HG02798 (cell line): Measurements from ENCODE around the gene MYB.
"Not testable (repeated sequence)": the region's sequence is repeated elsewhere in the genome, so short reads cannot be mapped to it uniquely, and the experiment has no call there.

Experiments used
- ATAC-seq: cut with Tn5 transposase; IDR thresholded peaks from one replicate; pipeline ENCODE4 v1.9.1; 2021; ENCODE audit warnings: mild to moderate bottlenecking; ENCODE audit not compliant: unreplicated experiment, poor library complexity

MYB gene

DNA sequence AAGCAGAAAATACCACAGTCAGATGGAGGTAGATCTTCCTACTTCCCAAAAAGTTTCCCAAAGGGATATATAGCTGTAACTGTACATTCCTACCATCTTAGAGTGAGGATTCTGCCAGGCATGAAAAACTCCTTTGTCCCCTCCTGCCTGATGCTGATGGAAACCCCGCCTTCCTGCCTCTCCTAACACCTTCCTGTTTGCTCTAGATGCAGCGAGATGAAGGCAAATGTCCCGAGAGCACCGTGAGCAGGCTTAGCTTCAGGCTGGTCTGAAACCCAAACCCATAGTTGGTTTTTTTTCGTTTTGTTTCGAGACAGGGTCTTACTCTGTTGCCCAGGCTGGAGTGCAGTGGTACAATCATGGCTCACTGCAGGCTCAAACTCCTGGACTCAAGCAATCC, 55.6 kb downstream of the MYB start:
- no peak for ATAC-seq

DNA sequence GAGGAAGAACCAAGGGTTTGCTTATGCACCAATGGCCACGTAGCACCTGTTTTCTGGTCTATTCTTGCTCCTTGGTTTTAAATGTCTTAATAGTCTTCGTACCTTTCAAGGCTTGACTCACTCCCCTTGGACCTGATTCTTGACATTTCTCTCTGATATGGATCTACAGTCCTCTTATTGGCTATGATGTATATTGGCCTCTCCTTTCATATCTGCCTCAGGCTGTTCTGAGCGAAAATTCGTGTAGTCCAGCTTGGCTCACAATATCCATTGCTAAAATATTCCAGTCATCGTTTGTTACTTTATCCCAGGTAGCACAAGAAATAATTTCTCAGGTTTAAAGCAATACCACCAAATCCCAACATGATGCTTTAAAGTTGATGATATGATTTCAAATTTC, 59.6 kb downstream of the MYB start:
- no peak for ATAC-seq

- no peak for ATAC-seq
Measured at GRCh38 chr6:135243871-135244796, 63.0 kb downstream of the MYB start.

- ATAC-seq, result no peak
Measured at GRCh38 chr6:135244805-135245204, 63.7 kb downstream of the MYB start.

DNA sequence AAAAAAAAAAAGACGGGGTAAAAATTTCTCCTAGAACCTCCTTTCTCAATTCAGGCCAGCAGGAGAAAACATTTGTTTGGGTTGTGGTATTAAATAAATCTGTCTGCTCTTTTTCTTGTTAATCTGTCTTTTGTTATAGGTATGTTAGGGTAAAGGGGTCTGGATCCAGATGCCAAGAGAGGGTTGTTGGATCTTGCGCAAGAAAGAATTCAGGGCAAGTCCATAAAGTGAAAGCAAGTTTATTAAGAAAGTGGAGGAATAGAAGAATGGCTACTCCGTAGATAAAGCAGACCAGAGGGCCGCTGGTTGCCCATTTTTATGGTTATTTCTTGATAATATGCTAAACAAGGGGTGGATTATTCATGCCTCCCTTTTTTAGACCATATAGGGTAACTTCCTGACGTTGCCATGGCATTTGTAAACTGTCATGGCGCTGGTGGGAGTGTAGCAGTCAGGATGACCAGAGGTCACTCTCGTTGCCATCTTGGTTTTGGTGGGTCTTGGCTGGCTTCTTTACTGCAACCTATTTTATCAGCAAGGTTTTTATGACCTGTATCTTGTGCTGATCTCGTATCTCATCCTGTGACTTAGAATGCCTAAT, 65.4 kb downstream of the MYB start:
- ATAC-seq, result not testable (repeated sequence)

- ATAC-seq, result no peak
Measured at GRCh38 chr6:135250234-135250633, 69.1 kb downstream of the MYB start.

- ATAC-seq, result no peak
Measured at GRCh38 chr6:135250751-135251497, 69.8 kb downstream of the MYB start.

- ATAC-seq, result no peak
Measured at GRCh38 chr6:135251498-135252441, 70.7 kb downstream of the MYB start.

- ATAC-seq, result no peak
Measured at GRCh38 chr6:135254471-135254870, 73.4 kb downstream of the MYB start.

DNA sequence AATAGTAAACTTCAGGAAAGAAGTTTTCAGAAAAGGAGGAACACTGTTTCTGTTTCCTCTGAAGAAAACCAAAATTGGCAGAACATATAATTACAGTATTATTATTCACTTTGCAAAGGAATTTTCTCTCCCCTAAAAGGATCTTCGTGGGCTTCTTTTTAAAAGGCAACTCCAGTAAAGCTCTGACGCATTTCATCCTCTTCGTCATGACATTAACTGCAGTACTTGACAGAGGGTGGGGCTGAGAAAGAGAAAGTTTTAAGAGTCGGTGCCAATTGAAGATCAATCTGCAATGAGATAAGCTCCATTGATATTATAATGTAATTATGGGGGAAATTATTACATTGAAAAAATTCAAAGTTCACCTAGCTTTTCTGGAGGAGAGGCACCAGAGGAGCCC, 75.8 kb downstream of the MYB start:
- no peak for ATAC-seq

DNA sequence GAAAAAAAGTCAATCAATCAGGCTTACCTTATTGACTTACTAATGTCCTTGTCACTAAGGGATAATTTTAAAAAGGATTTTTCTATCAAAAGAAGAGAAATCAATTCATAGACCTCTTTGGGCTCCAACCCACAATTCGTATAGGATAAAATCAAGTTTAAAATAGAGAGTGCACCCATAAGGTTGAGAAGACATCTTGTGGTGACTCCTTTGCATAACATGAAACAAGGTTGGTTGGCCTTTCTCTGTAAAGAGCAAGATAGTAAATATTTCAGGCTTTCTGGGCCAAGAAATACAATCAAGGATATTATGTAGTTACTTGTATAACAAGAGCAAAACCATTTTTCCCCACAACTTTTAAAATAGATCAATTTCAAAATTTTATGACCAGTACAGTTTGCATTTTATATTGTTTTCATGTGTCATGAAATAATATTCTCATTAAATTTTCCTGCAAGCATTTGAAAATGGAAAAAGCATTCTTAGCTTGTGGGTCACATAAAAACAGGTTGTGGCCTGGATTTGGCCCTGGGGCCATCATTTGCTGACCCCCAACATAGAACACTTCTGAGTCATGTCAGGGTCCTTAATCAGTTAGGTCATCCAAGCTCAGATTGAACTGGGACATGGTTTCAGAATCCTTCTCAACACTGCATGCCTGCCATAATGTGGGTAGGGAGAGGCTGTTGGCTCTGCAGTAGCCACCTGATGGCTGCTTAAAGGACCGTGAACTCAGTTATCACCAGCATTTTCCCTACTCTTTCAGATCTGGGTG, 76.7 kb downstream of the MYB start:
- no peak for ATAC-seq

- ATAC-seq, result no peak
Measured at GRCh38 chr6:135258970-135259369, 77.9 kb downstream of the MYB start.

GRCh38 chr6:135260612-135261011, 79.5 kb downstream of the MYB start:
- ATAC-seq, result no peak

- no peak for ATAC-seq
Measured at GRCh38 chr6:135261872-135262725, 81.0 kb downstream of the MYB start.

- ATAC-seq, result no peak
Measured at GRCh38 chr6:135265278-135265677, 84.2 kb downstream of the MYB start.

- no peak for ATAC-seq
Measured at GRCh38 chr6:135266675-135267074, 85.6 kb downstream of the MYB start.

GRCh38 chr6:135267085-135267484, 86.0 kb downstream of the MYB start:
- ATAC-seq, result no peak

DNA sequence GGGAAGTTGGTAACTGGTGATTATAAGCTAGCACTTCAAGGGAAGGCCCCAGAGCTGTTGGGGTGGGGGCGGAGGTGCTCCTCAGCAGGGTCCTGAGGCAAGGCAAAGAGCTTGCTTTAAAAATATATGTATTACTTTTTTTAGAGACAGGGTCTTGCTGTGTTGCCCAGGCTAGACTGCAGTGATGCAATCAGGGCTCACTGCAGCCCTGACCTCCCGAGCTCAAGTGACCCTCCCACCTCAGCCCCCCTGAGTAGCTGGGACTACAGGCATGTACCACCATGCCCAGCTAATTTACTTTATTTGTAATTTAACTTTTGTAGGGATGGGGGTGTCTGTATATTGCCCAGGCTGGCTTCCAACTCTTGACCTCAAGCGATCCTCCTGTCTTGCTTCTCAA, 87.2 kb downstream of the MYB start:
- ATAC-seq, result no peak
